ENCODE data around the gene NDUFS3. TPM values are rescaled to one million over a fixed set of nuclear protein-coding genes. Genes with fewer than 3 reads are reported as not detected.
"Not testable (repeated sequence)": the region's sequence is repeated elsewhere in the genome, so short reads cannot be mapped to it uniquely, and the experiment has no call there.

NDUFS3 gene
- total RNA-seq, 2 donors from 2014 or later, result 27.2 to 28.7 TPM

GRCh38 chr11:47558695-47559094, 20.2 kb upstream of the NDUFS3 start:
- TF ChIP-seq POLR2A (IDR thresholded peaks at IDR 0.05), result no peak
- TF ChIP-seq, protein P1, sequence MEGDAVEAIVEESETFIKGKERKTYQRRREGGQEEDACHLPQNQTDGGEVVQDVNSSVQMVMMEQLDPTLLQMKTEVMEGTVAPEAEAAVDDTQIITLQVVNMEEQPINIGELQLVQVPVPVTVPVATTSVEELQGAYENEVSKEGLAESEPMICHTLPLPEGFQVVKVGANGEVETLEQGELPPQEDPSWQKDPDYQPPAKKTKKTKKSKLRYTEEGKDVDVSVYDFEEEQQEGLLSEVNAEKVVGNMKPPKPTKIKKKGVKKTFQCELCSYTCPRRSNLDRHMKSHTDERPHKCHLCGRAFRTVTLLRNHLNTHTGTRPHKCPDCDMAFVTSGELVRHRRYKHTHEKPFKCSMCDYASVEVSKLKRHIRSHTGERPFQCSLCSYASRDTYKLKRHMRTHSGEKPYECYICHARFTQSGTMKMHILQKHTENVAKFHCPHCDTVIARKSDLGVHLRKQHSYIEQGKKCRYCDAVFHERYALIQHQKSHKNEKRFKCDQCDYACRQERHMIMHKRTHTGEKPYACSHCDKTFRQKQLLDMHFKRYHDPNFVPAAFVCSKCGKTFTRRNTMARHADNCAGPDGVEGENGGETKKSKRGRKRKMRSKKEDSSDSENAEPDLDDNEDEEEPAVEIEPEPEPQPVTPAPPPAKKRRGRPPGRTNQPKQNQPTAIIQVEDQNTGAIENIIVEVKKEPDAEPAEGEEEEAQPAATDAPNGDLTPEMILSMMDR (IDR thresholded peaks at IDR 0.05), result no peak
- no peaks in the 10 kb centered on the region for H3K9me3 ChIP-seq
- H3K27ac ChIP-seq, result no peak overlapping the region
- H3K4me3 ChIP-seq, result no peak overlapping the region
- H3K36me3 ChIP-seq (replicated peaks in 1 of 2; ENCODE audit: insufficient read depth in 1 of 2, low read depth in 2 of 2), result no peaks in the 10 kb centered on the region
- H3K27me3 ChIP-seq, result no peaks in the 10 kb centered on the region
- ATAC-seq (no peak), DNase-seq (no peak)
- no peaks in the 10 kb centered on the region for H3K4me1 ChIP-seq
- intact Hi-C loops (cut with DNase I), result no loop called here
- 98 to 100% methylated on average over 1 of the region's 1 CpG for WGBS, 2 donors

DNA sequence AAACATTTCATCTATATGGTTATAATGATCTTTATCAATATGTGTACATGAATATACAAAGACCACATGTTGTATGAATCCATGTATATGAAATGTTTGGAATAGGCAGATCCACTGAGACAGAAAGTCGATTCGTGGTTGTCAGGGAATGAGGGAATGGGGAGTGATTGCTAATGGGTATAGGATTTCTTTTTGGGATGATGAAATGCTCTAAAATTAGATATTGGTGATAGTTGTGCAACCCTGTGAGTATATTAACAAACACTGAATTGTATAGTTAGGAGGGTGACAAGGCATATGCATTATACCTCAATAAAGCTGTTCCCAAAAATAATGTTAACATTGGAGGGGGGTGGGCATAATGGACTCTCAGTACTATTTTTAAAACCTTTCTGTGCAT, 18.4 kb upstream of the NDUFS3 start:
- WGBS, 2 donors, result 79 to 87% methylated on average over 2 of the region's 2 CpGs
- H3K27me3 ChIP-seq, result no peaks in the 10 kb centered on the region
- no peak for ATAC-seq
- DNase-seq, result no peak
- no peak overlapping the region for H3K4me3 ChIP-seq
- no peak overlapping the region for H3K27ac ChIP-seq
- H3K9me3 ChIP-seq, result no peaks in the 10 kb centered on the region
- no peaks in the 10 kb centered on the region for H3K36me3 ChIP-seq (replicated peaks in 1 of 2; ENCODE audit: insufficient read depth in 1 of 2, low read depth in 2 of 2)
- no peak for TF ChIP-seq POLR2A (IDR thresholded peaks at IDR 0.05)
- TF ChIP-seq, protein P1 (IDR thresholded peaks at IDR 0.05), result no peak
- intact Hi-C loops (cut with DNase I), result no loop called here
- peaks cover 12% of the 10 kb centered on the region for H3K4me1 ChIP-seq

DNA sequence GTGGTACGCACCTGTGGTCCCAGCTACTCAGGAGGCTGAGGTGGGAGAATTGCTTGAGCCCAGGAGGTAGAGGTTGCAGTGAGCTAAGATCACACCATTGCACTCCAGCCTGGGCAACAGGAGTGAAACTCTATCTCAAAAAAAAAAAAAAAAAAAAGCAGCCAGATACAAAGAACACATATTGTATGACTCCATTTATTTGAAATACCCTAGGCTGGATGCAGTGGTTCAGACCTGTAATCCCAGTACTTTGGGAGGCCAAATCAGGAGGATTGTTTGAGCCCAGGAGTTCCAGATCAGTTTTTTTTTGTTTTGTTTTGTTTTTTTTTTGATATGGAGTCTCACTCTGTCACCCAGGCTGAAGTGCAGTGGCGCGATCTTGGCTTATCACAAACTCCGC, 16.5 kb upstream of the NDUFS3 start:
- H3K27me3 ChIP-seq; H3K27ac ChIP-seq; H3K4me3 ChIP-seq; intact Hi-C loops (cut with DNase I); ATAC-seq; H3K36me3 ChIP-seq (replicated peaks in 1 of 2; ENCODE audit: insufficient read depth in 1 of 2, low read depth in 2 of 2); DNase-seq; H3K9me3 ChIP-seq: not testable (repeated sequence)
- WGBS, 2 donors, result 68 to 69% methylated on average over 4 of the region's 4 CpGs
- H3K4me1 ChIP-seq, result peaks cover 26% of the 10 kb centered on the region

DNA sequence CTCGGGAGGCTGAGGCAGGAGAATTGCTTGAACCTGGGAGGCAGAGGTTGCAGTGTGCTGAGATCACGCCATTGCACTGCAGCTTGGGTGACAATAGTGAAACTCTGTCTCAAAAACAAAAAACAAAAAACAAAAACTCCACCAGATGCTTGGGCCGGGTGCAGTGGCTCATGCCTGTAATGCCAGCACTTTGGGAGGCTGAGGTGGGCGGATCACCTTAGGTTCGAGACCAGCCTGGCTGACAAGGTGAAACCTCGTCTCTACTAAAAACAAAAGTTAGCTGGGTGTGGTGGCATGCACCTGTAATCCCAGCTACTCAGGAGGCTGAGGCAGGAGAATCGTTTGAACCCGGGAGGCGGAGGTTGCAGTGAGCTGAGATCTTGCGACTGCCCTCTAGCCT, 14.5 kb upstream of the NDUFS3 start:
- H3K9me3 ChIP-seq; H3K27me3 ChIP-seq; ATAC-seq; intact Hi-C loops (cut with DNase I); H3K36me3 ChIP-seq (replicated peaks in 1 of 2; ENCODE audit: insufficient read depth in 1 of 2, low read depth in 2 of 2); H3K4me3 ChIP-seq; H3K27ac ChIP-seq; DNase-seq: not testable (repeated sequence)
- H3K4me1 ChIP-seq, result peaks cover 29% of the 10 kb centered on the region
- 87 to 91% methylated on average over 10 of the region's 10 CpGs for WGBS, 2 donors

DNA sequence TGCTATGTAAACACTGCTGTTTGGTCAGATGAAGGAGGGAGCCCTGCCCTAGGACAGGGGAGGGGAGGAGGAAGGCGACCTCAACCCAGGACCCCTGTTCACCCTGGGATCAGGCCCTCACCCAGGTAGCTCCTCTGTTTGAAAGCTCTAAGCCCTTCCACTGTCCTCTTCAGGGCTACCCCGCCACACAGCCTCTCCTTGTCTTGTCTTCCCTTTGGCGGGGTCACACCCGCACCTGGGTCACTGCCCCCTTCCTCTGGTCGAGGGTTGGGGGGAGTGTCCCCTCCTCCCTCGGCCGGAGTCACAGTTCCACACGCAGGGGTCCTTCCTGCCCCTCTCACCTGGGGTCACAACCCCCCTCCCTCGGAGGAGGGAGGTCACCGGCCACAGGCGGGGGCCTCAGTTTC, 13.9 kb upstream of the NDUFS3 start:
- TF ChIP-seq POLR2A (IDR thresholded peaks at IDR 0.05), result no peak
- TF ChIP-seq, protein P1 (IDR thresholded peaks at IDR 0.05), result no peak

More for the DNA sequence above, 13.9 kb upstream of the NDUFS3 start:
- 7 to 29% methylated on average over 3 to 11 of the region's 11 CpGs for WGBS, 2 donors
- H3K27ac ChIP-seq, result peak overlapping the region; percentile 48 to 87 (median 78)
- no peaks in the 10 kb centered on the region for H3K36me3 ChIP-seq (replicated peaks in 1 of 2; ENCODE audit: insufficient read depth in 1 of 2, low read depth in 2 of 2)
- H3K27me3 ChIP-seq, result no peaks in the 10 kb centered on the region
- intact Hi-C loops (cut with DNase I), result no loop called here
- H3K4me1 ChIP-seq, result peaks cover 29% of the 10 kb centered on the region
- DNase-seq (no peak), ATAC-seq (no peak)
- no peaks in the 10 kb centered on the region for H3K9me3 ChIP-seq
- H3K4me3 ChIP-seq, result peak overlapping the region; percentile 84 to 87

Data from body of pancreas (tissue), 4 donors.